Omental fat pad (tissue), 4 donors: ENCODE results near the gene FASTKD1. TPM values are rescaled to one million over a fixed set of nuclear protein-coding genes. Genes with fewer than 3 reads are reported as not detected.

Experiments
- ATAC-seq: fragments of 150-250 bp; one replicate; pipeline ENCODE4 v1.9.1; 2016; ENCODE audit warnings: mild to moderate bottlenecking, moderate library complexity; ENCODE audit not compliant: low FRiP score
- DNase-seq: peaks from one replicate; pipeline ENCODE4 v3.0.0-alpha.2; 2019; ENCODE audit warnings: low spot score
- CTCF ChIP-seq, 3 donors: fragments of 450-650 bp; IDR thresholded peaks; one replicate each; pipeline ENCODE4 v1.5.1; 2016 to 2017; ENCODE audit warnings: antibody characterized with exemption in 3 of 3, mild to moderate bottlenecking in 3 of 3, moderate library complexity in 2 of 3
- total RNA-seq, 4 donors: library from RNA; depleted of rRNA; stranded (reverse); fragments of >200 nt; gene quantifications; one replicate each; pipeline ENCODE4 v1.1.0, GENCODE V29; 2016

The FASTKD1 gene
- total RNA-seq, 4 donors from 2014 or later, result 11.7 to 23.1 (median 16.9) TPM

- no peak for TF ChIP-seq CTCF (IDR thresholded peaks at IDR 0.05)
- DNase-seq (no peak), ATAC-seq (no peak)
Observed at GRCh38 chr2:169504651-169505050, 69.0 kb downstream of the FASTKD1 start.

- DNase-seq, result no peak
- no peak for ATAC-seq
Observed at GRCh38 chr2:169495310-169495928, 78.2 kb downstream of the FASTKD1 start.

GRCh38 chr2:169493360-169493759, 80.3 kb downstream of the FASTKD1 start:
- ATAC-seq, result no peak
- DNase-seq, result no peak
- no peak for TF ChIP-seq CTCF (IDR thresholded peaks at IDR 0.05)

More at GRCh38 chr2:169495310-169495928, 78.2 kb downstream of the FASTKD1 start:
- TF ChIP-seq CTCF (IDR thresholded peaks at IDR 0.05), result no peak

- no peak for ATAC-seq
- no peak for DNase-seq
- no peak for TF ChIP-seq CTCF (IDR thresholded peaks at IDR 0.05)
Observed at GRCh38 chr2:169491378-169491777, 82.3 kb downstream of the FASTKD1 start.

GRCh38 chr2:169490834-169491233, 82.8 kb downstream of the FASTKD1 start:
- no peak for DNase-seq
- no peak for TF ChIP-seq CTCF (IDR thresholded peaks at IDR 0.05)
- no peak for ATAC-seq

GRCh38 chr2:169486487-169486886, 87.2 kb downstream of the FASTKD1 start:
- no peak for TF ChIP-seq CTCF (IDR thresholded peaks at IDR 0.05)
- DNase-seq, result no peak
- no peak for ATAC-seq

- TF ChIP-seq CTCF (IDR thresholded peaks at IDR 0.05), result no peak
- no peak for ATAC-seq
Observed at GRCh38 chr2:169485650-169486138, 88.0 kb downstream of the FASTKD1 start.

More at GRCh38 chr2:169485650-169486138, 88.0 kb downstream of the FASTKD1 start:
- no peak for DNase-seq
